ENCODE data around the gene GNG13. TPM values are rescaled to one million over a fixed set of nuclear protein-coding genes. Genes with fewer than 3 reads are reported as not detected.
A peak's percentile ranks its signal among the peaks of the same experiment; 100 is the strongest.

The GNG13 gene
- total and polyA plus RNA-seq, 9 of the 15 experiments (the other 6 are each of a cell fraction or from before 2014, with no cell fraction given) = not detected

- ChIA-PET CTCF (ENCODE audit: low intra/inter-chr PET ratio) (no interaction called here), POLR2A (interaction anchor here (0.7 kb wide), 1 partner anchor 120 kb away, joined by 4 read pairs; no protein-coding TSS in a partner anchor)
- Histone ChIP-seq H3K4me1 (replicated peaks in 1 of 2; ENCODE audit: control insufficient read depth in 2 of 2, insufficient read depth in 2 of 2, low read length in 2 of 2) (peaks cover 0 to 35% of the 10 kb centered on the region in 2 experiments; a peak in 2 of 5 replicates), H3K79me2 (ENCODE audit: control insufficient read depth, insufficient read depth, low read length) (no peaks in the 10 kb centered on the region), H2AFZ (ENCODE audit: low read depth, low read length) (no peak overlapping the region), H4K20me1 (replicated peaks; ENCODE audit: control insufficient read depth, insufficient read depth, low read length) (no peaks in the 10 kb centered on the region), H3K27ac (ENCODE audit: extremely low read depth, low read depth, low read length) (no peak overlapping the region), H3K9ac (ENCODE audit: insufficient read depth in 1 of 2, low read depth in 2 of 2, low read length in 2 of 2) (peak overlapping the region in 1 of 2 experiments; percentile 52; a peak in 1 of 4 replicates), H3K9me3 (replicated peaks; ENCODE audit: control insufficient read depth, insufficient read depth, low read depth, low read length) (no peaks in the 10 kb centered on the region; the same call in 1 of the 2 replicates), H3K27me3 (ENCODE audit: control insufficient read depth in 2 of 2, insufficient read depth in 2 of 2, low read length in 2 of 2) (peaks cover 40 to 90% of the 10 kb centered on the region in 2 experiments), H3K4me2 (ENCODE audit: insufficient read depth, low read length) (no peak overlapping the region), H3K36me3 (ENCODE audit: control insufficient read depth, insufficient read depth, low read length) (no peaks in the 10 kb centered on the region), H3K4me3 (no peak overlapping the region), H3K9me1 (ENCODE audit: control insufficient read depth, insufficient read depth, low read length) (no peaks in the 10 kb centered on the region)
- BruUV-seq (replicated peaks) = no TSS peak
- DNase-seq (ENCODE audit: extremely low read depth in 1 of 4, low spot score in 3 of 4) (no peak), FAIRE-seq (no peak), ATAC-seq (no peak)
- TF ChIP-seq ARID1B (IDR thresholded peaks at IDR 0.05) = no peak
- TF ChIP-seq RBM34 (IDR thresholded peaks at IDR 0.05; ENCODE audit: borderline replicate concordance, insufficient read depth, low read length) = no peak
- TF ChIP-seq POLR2G (IDR thresholded peaks at IDR 0.05; ENCODE audit: low read depth, low read length) = peak; percentile 33; the same call in 1 of the 2 replicates
- TF ChIP-seq, protein P1, sequence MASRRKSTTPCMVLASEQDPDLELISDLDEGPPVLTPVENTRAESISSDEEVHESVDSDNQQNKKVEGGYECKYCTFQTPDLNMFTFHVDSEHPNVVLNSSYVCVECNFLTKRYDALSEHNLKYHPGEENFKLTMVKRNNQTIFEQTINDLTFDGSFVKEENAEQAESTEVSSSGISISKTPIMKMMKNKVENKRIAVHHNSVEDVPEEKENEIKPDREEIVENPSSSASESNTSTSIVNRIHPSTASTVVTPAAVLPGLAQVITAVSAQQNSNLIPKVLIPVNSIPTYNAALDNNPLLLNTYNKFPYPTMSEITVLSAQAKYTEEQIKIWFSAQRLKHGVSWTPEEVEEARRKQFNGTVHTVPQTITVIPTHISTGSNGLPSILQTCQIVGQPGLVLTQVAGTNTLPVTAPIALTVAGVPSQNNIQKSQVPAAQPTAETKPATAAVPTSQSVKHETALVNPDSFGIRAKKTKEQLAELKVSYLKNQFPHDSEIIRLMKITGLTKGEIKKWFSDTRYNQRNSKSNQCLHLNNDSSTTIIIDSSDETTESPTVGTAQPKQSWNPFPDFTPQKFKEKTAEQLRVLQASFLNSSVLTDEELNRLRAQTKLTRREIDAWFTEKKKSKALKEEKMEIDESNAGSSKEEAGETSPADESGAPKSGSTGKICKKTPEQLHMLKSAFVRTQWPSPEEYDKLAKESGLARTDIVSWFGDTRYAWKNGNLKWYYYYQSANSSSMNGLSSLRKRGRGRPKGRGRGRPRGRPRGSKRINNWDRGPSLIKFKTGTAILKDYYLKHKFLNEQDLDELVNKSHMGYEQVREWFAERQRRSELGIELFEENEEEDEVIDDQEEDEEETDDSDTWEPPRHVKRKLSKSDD (conservative IDR thresholded peaks at IDR 0.05; ENCODE audit: low read length) = no peak
- in situ Hi-C loops (cut with MboI) (no loop called here), intact Hi-C loops (cut with micrococcal nuclease) (no loop called here)
- WGBS (ENCODE audit: insufficient coverage, low coverage, missing lambda C conversion rate) = 8% methylated on average over 68 of the region's 71 CpGs
Observed at GRCh38 chr16:817001-817906, 16.7 kb upstream of the GNG13 start.

Measured in K562 (cell line).